Activated naive CD4-positive, alpha-beta T cell treated with anti-CD3 and anti-CD28 coated beads, Interleukin-2, amount 50 U/mL, for 24 hours (primary cell): ENCODE data around the gene METTL4.

ENCODE experiments used
- H3K27ac Mint-ChIP-seq: one replicate; pipeline ENCODE4 v1.8.0; 2021; ENCODE audit warnings: mild to moderate bottlenecking, mixed read lengths
- H3K27me3 Mint-ChIP-seq: one replicate; pipeline ENCODE4 v1.8.0; 2021; ENCODE audit warnings: mixed read lengths
- H3K36me3 Mint-ChIP-seq: one replicate; pipeline ENCODE4 v1.8.0; 2021; ENCODE audit warnings: mixed read lengths
- H3K4me1 Mint-ChIP-seq: one replicate; pipeline ENCODE4 v1.8.0; 2021; ENCODE audit warnings: mixed read lengths
- H3K4me3 Mint-ChIP-seq: one replicate; pipeline ENCODE4 v1.8.0; 2021; ENCODE audit warnings: mild to moderate bottlenecking, mixed read lengths
- H3K9me3 Mint-ChIP-seq: one replicate; pipeline ENCODE4 v1.8.0; 2021; ENCODE audit warnings: mixed read lengths

Gene METTL4

DNA sequence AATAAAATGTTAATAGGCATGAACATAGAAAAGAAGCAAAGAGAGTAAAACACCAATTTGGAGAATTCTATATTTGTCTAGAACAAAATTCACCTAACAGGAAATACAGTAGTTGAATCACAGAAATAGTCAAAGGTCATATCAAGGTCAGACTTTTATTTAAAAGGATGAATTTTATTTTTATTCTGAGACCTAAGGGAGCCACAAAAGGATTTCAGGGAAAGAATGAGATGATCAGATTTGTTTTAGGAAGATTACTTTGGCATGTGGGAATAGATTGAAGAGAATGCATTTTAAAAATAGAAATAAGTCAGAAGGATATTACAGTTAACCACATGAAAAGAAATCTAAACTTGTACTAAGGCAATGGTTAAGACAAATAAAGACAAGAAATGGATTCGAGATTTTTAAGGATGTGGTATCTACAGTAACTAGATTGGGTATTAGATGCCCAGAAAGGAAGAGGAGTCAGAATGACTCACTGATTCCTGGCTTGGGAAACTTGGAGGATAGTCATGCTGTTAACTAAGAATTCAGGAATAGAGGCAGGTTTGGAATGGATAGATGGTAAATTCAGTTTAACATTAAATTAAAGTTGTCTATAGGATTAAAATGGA is 56.0 kb downstream of the METTL4 start:
- H3K4me1 Mint-ChIP-seq, result peaks cover 19% of the 10 kb centered on the region
- H3K4me3 Mint-ChIP-seq, result no peak overlapping the region
- no peaks in the 10 kb centered on the region for H3K27me3 Mint-ChIP-seq

DNA sequence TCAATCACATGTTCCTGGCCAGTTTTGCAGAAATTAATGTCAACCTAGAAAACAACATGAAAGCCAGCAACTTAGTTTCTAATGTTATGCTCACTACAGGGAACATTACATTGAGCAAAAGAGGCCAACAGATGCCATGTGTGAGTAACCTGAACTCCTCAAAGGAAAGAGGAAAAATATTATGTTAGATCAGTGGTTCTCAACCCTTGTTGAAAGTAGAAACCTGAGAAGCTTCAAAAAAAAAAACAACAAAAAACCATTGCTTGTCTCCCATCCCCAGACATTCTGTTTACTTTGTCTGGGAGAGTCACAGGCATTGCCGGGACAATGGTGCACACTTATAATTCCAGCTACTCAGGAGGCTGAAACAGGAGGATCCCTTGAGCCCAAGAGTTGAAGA is 57.7 kb downstream of the METTL4 start:
- H3K27me3 Mint-ChIP-seq, result no peaks in the 10 kb centered on the region

More for the DNA sequence above, 56.0 kb downstream of the METTL4 start:
- Mint-ChIP-seq H3K36me3 (peaks cover 2% of the 10 kb centered on the region), H3K27ac (no peak overlapping the region), H3K9me3 (no peaks in the 10 kb centered on the region)

DNA sequence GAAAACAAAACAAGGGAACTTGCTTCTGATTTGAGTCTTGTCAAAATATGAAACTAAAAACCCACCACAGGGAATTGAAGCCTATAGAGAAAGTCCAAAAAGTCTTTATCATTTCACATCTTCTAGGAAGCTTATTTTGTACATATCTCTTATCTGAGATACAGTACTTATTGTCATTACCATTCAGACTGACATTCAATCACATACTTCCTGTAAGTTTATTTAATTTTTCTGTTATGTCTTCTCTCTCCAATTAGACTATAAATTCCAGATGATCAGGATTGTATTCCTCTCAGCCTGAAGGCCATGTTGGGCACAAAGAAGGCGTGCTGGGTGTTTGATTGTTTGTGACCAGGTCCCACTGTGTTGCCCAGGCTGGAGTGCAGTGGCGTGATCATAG is 59.2 kb downstream of the METTL4 start:
- H3K4me3 Mint-ChIP-seq, result no peak overlapping the region
- peaks cover 19% of the 10 kb centered on the region for H3K4me1 Mint-ChIP-seq
- no peak overlapping the region for H3K27ac Mint-ChIP-seq
- no peaks in the 10 kb centered on the region for H3K9me3 Mint-ChIP-seq
- H3K27me3 Mint-ChIP-seq, result no peaks in the 10 kb centered on the region
- H3K36me3 Mint-ChIP-seq, result peaks cover 1% of the 10 kb centered on the region

More for the DNA sequence above, 57.7 kb downstream of the METTL4 start:
- H3K36me3 Mint-ChIP-seq, result peaks cover 4% of the 10 kb centered on the region
- no peaks in the 10 kb centered on the region for H3K9me3 Mint-ChIP-seq
- no peak overlapping the region for H3K4me3 Mint-ChIP-seq
- no peak overlapping the region for H3K27ac Mint-ChIP-seq
- peaks cover 19% of the 10 kb centered on the region for H3K4me1 Mint-ChIP-seq

DNA sequence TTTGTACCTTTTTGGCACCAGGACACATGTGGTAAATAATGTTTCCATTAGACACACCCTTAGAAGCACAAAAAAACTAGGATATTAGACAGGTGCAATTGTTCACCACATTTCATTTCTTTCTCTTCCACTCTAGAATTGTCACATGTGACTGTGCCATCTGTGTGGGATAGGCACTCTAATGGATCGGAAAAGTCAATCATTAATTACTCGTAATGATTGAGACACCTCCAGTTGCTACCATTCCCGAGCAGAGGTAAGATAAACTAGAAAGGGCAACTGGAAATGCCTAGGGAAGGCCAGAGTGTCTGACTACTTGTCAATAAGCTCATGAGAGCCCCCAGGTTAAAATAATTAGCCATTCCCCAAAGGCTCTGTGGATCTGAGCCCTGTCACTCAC is 59.9 kb downstream of the METTL4 start:
- peaks cover 3% of the 10 kb centered on the region for H3K36me3 Mint-ChIP-seq
- no peak overlapping the region for H3K27ac Mint-ChIP-seq
- H3K27me3 Mint-ChIP-seq, result no peaks in the 10 kb centered on the region
- H3K9me3 Mint-ChIP-seq, result no peaks in the 10 kb centered on the region
- H3K4me3 Mint-ChIP-seq, result no peak overlapping the region
- peaks cover 15% of the 10 kb centered on the region for H3K4me1 Mint-ChIP-seq

DNA sequence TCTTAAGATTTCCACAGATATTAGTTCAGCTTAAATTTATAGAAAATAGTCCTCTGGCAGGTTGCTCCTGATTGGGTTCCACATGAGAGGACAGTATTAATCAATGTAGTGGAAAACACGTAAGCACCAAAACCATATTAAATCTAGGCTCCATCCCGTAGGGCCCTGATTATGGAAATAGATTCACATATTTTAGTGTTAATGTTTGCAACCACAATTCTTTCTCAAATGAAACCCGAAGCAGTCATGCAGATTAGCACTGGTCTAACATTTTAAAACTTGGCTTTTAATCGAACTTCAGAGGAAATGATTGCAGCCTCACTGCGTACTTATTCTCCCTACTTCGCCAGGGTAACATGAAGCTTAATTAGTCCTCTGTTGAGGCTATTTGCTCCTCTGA is 60.9 kb downstream of the METTL4 start:
- no peaks in the 10 kb centered on the region for H3K9me3 Mint-ChIP-seq
- H3K4me3 Mint-ChIP-seq, result no peak overlapping the region
- H3K4me1 Mint-ChIP-seq, result peaks cover 5% of the 10 kb centered on the region
- H3K27ac Mint-ChIP-seq, result no peak overlapping the region
- H3K36me3 Mint-ChIP-seq, result peaks cover 5% of the 10 kb centered on the region
- no peaks in the 10 kb centered on the region for H3K27me3 Mint-ChIP-seq

DNA sequence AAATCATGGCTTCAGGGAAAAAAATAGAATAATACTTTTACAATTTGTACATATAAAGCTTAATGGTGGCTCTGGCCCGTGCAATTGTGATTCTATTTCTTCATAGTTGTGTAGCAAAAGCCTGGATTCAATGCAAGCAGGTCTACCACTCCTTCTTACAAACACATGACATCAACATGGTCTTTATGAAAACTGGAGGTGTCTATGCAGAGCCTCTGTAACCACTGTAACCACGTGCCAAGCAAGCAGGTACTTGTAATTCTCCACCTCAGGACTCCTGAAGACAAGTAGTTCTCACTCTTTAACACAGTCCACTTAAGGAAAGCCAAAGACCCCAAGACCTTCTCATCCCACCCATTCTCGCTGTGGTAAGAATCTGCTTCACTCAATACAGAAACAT is 62.6 kb downstream of the METTL4 start:
- H3K36me3 Mint-ChIP-seq, result peaks cover 5% of the 10 kb centered on the region
- no peak overlapping the region for H3K4me3 Mint-ChIP-seq
- no peaks in the 10 kb centered on the region for H3K4me1 Mint-ChIP-seq
- no peaks in the 10 kb centered on the region for H3K9me3 Mint-ChIP-seq
- no peaks in the 10 kb centered on the region for H3K27me3 Mint-ChIP-seq
- H3K27ac Mint-ChIP-seq, result no peak overlapping the region

DNA sequence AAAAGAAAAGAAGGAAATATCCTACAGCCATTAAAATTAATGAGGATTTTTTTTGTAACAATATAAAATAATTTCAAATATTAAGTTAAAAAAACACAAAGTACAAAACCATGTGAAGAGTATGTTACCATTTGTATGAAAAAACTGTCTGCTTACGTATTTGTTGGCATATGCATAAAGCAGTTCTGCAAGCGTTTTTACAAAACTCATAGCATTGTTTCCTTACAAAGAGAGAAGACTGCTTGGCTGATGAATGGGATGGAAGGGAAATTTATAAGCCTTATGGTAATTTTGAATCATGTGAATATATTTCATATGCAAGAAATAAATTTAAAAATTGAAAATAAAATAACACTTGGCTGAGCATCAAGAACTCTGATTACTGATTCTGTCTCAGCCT is 63.1 kb downstream of the METTL4 start:
- H3K27me3 Mint-ChIP-seq, result no peaks in the 10 kb centered on the region

DNA sequence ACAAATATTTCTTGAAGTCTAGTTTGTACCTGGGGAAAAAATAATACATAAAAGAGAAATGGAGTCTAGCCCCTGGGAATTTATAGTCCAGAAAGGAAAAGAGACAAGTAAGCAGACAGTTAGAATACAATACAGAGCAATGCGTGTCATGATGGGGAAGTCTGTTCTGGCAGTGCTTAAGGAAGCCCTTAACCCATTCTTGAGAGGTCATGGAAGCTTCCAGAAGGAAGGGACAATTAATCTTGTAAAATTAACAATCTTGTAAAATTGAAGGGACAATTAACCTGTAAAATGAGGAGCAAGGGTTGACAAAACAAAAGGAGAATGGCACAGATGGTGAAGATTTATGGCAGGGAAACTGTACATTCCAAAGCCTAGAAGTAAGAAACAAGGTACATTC is 66.7 kb downstream of the METTL4 start:
- Mint-ChIP-seq H3K27ac (no peak overlapping the region), H3K36me3 (peaks cover 7% of the 10 kb centered on the region), H3K27me3 (no peaks in the 10 kb centered on the region), H3K4me1 (no peaks in the 10 kb centered on the region), H3K4me3 (no peak overlapping the region), H3K9me3 (no peaks in the 10 kb centered on the region)

More for the DNA sequence above, 63.1 kb downstream of the METTL4 start:
- H3K4me3 Mint-ChIP-seq, result no peak overlapping the region
- no peaks in the 10 kb centered on the region for H3K4me1 Mint-ChIP-seq
- H3K9me3 Mint-ChIP-seq, result no peaks in the 10 kb centered on the region
- no peak overlapping the region for H3K27ac Mint-ChIP-seq
- peaks cover 5% of the 10 kb centered on the region for H3K36me3 Mint-ChIP-seq

DNA sequence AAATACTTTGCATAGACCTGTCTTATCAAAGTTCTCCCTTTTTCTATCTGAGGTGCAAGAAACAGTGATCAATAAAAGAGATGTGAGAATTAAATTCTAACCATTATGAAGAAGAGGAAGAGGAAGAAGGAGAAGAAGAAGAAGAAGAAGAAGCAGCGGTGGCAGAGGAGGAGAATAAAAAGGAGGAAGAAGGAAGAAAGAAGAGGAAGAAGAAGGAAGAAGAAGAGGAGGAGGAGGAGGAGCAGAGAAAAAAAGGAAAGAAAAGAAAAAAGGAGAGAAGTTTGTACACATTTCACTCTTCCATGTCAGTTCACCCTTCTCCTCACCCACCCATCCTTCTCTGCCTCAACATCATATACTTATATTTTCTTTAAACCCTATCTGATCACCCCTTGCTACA is 68.4 kb downstream of the METTL4 start:
- Mint-ChIP-seq H3K27me3 (peaks cover 1% of the 10 kb centered on the region), H3K36me3 (peaks cover 6% of the 10 kb centered on the region), H3K4me1 (no peaks in the 10 kb centered on the region), H3K4me3 (no peak overlapping the region), H3K9me3 (no peaks in the 10 kb centered on the region), H3K27ac (no peak overlapping the region)

DNA sequence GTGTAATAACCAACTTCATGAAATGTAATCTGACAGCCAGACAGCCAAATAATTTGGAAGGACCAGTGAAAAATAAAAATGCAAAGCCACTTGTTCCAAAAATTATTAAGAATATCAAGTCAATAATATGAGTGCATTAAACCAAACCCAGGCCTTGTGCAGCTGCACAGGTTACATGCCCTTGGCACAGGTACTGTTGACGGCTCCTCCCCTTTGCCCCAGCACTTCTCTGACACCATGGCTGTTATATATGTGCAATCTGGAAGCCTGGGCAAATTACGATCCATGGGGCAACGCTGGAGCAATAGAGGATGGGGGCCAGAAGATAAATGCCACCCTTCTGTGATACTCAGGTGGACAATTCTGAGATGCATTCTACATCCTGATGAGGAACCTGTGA is 68.9 kb downstream of the METTL4 start:
- Mint-ChIP-seq H3K36me3 (peaks cover 6% of the 10 kb centered on the region), H3K4me3 (no peak overlapping the region), H3K27me3 (peaks cover 1% of the 10 kb centered on the region), H3K27ac (no peak overlapping the region), H3K9me3 (no peaks in the 10 kb centered on the region), H3K4me1 (no peaks in the 10 kb centered on the region)

DNA sequence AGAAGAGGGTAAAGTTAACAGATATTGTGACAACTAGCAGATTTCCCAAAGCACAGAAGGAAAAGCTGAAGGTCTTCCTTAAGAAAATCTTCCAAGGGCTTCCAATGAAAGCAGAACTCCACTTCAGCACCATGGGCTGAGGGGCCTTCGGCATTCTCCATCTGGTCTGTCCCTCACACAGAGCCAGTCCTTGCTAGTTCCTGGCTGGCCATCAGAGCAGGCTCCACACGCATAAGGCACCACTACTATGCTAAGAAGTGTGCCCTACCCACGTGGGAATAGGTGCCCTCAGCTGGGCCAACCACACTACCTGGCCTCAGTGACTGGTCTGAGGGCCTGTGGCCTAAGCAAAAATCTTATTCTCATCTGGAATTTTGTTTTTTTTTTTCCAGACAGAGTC is 73.5 kb downstream of the METTL4 start:
- Mint-ChIP-seq H3K4me3 (no peak overlapping the region), H3K27me3 (peaks cover 1% of the 10 kb centered on the region), H3K9me3 (no peaks in the 10 kb centered on the region), H3K36me3 (peaks cover 1% of the 10 kb centered on the region), H3K4me1 (no peaks in the 10 kb centered on the region), H3K27ac (no peak overlapping the region)

DNA sequence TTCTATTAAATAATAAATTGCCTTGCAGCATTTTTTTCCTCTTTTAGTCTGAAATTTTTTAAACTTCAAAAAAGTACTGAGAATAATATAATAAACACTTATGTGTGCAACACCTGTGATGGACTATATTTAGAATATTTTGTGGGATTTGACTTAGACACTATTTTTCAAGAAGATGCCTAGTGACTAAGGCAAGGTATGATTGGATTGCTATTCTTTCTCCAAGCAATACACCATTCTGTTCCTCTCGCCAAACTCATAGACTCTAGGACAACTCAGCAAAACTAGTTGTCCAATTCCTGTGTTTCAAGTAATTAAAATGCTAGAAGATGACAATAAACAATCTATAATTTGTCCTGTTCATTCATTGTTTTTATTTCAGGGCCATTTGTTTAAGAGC is 75.9 kb downstream of the METTL4 start:
- Mint-ChIP-seq H3K27ac (no peak overlapping the region), H3K36me3 (no peaks in the 10 kb centered on the region), H3K27me3 (peaks cover 1% of the 10 kb centered on the region), H3K4me3 (no peak overlapping the region), H3K4me1 (no peaks in the 10 kb centered on the region), H3K9me3 (no peaks in the 10 kb centered on the region)

DNA sequence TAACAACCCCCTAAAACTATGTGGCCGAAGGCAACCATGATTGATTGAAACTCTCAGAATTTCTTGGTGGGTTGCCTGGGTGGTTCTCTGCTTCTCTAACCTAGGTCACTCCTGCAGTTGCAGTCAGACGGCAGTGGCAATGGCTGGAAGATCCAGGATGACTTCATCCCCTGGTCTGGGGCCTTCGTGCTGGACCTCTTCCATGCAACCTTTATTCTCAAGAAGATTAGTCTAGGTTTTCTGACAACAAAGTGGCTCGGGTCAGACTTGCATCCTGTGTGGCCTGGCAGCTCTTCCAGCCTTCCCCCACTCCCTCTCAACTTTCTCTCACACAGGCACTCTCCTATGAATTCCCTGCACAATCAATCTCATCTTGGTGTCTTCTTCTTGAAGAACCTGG is 76.4 kb downstream of the METTL4 start:
- no peaks in the 10 kb centered on the region for H3K36me3 Mint-ChIP-seq
- no peak overlapping the region for H3K4me3 Mint-ChIP-seq
- H3K27me3 Mint-ChIP-seq, result peaks cover 4% of the 10 kb centered on the region
- H3K4me1 Mint-ChIP-seq, result no peaks in the 10 kb centered on the region
- H3K27ac Mint-ChIP-seq, result no peak overlapping the region
- H3K9me3 Mint-ChIP-seq, result no peaks in the 10 kb centered on the region
